HEK293 (cell line): ENCODE measurements around the gene SPINT2.
A peak's percentile ranks its signal among the peaks of the same experiment; 100 is the strongest.

Source experiments
- KLF1 ChIP-seq: fragments of 450-650 bp; formaldehyde crosslinking; IDR thresholded peaks from 2 replicates; pipeline ENCODE4 v1.5.1; 2016; ENCODE audit warnings: missing biosample characterization, missing genetic modification characterization
- PRDM1 ChIP-seq: fragments of 450-650 bp; formaldehyde crosslinking; IDR thresholded peaks from 2 replicates; pipeline ENCODE4; 2016; ENCODE audit warnings: missing biosample characterization, missing genetic modification characterization
- SALL2 ChIP-seq: fragments of 450-650 bp; formaldehyde crosslinking; IDR thresholded peaks from 2 replicates; pipeline ENCODE4 v1.5.0; 2017; ENCODE audit warnings: missing biosample characterization, mild to moderate bottlenecking, missing genetic modification characterization, borderline replicate concordance
- WT1 ChIP-seq: fragments of 450-650 bp; formaldehyde crosslinking; IDR thresholded peaks from 2 replicates; pipeline ENCODE4 v1.5.1; 2016; ENCODE audit warnings: missing biosample characterization, missing genetic modification characterization
- ZBTB1 ChIP-seq: fragments of 450-650 bp; formaldehyde crosslinking; IDR thresholded peaks from 2 replicates; pipeline ENCODE4 v1.5.1; 2016; ENCODE audit warnings: missing biosample characterization, missing genetic modification characterization
- ZBTB48 ChIP-seq: fragments of 450-650 bp; formaldehyde crosslinking; IDR thresholded peaks from 2 replicates; pipeline ENCODE4 v1.5.1; 2016; ENCODE audit warnings: missing biosample characterization, missing genetic modification characterization
- ZBTB8A ChIP-seq: fragments of 450-650 bp; formaldehyde crosslinking; IDR thresholded peaks from 2 replicates; pipeline ENCODE4 v1.5.1; 2016; ENCODE audit warnings: missing biosample characterization, missing genetic modification characterization
- ZFP69B ChIP-seq: fragments of 450-650 bp; formaldehyde crosslinking; IDR thresholded peaks from 2 replicates; pipeline ENCODE4 v1.5.1; 2016; ENCODE audit warnings: missing biosample characterization, missing genetic modification characterization
- ZNF114 ChIP-seq: fragments of 450-650 bp; formaldehyde crosslinking; IDR thresholded peaks from 2 replicates; pipeline ENCODE4 v1.5.0; 2017; ENCODE audit warnings: missing biosample characterization, missing genetic modification characterization
- ZNF121 ChIP-seq: fragments of 450-650 bp; formaldehyde crosslinking; IDR thresholded peaks from 2 replicates; pipeline ENCODE4 v1.5.1; 2016; ENCODE audit warnings: missing biosample characterization, missing genetic modification characterization
- ZNF133 ChIP-seq: fragments of 450-650 bp; formaldehyde crosslinking; IDR thresholded peaks from 2 replicates; pipeline ENCODE4 v1.5.1; 2016; ENCODE audit warnings: missing biosample characterization, missing genetic modification characterization
- ZNF157 ChIP-seq: fragments of 450-650 bp; formaldehyde crosslinking; IDR thresholded peaks from 2 replicates; pipeline ENCODE4 v1.5.1; 2016; ENCODE audit warnings: missing biosample characterization, missing genetic modification characterization
- ZNF24 ChIP-seq: fragments of 450-650 bp; formaldehyde crosslinking; IDR thresholded peaks from 2 replicates; pipeline ENCODE4 v1.5.1; 2016; ENCODE audit warnings: missing biosample characterization, missing genetic modification characterization
- ZNF501 ChIP-seq: fragments of 450-650 bp; formaldehyde crosslinking; IDR thresholded peaks from 2 replicates; pipeline ENCODE4 v1.5.1; 2016; ENCODE audit warnings: missing biosample characterization, missing genetic modification characterization
- ZNF514 ChIP-seq: fragments of 450-650 bp; formaldehyde crosslinking; IDR thresholded peaks from 2 replicates; pipeline ENCODE4 v1.5.1; 2016; ENCODE audit warnings: missing biosample characterization, missing genetic modification characterization
- ZNF558 ChIP-seq: fragments of 450-650 bp; formaldehyde crosslinking; IDR thresholded peaks from 2 replicates; pipeline ENCODE4 v1.5.1; 2016; ENCODE audit warnings: missing biosample characterization, missing genetic modification characterization
- ZNF660 ChIP-seq: fragments of 450-650 bp; IDR thresholded peaks from 2 replicates; pipeline ENCODE4 v1.5.1; 2018; ENCODE audit warnings: missing biosample characterization, mild to moderate bottlenecking, missing genetic modification characterization
- ZNF670 ChIP-seq: fragments of 450-650 bp; formaldehyde crosslinking; IDR thresholded peaks from 2 replicates; pipeline ENCODE4 v1.5.1; 2016; ENCODE audit warnings: missing biosample characterization, missing genetic modification characterization, low read depth
- ZNF747 ChIP-seq: fragments of 450-650 bp; formaldehyde crosslinking; IDR thresholded peaks from 2 replicates; pipeline ENCODE4 v1.5.1; 2016; ENCODE audit warnings: missing biosample characterization, missing genetic modification characterization
- ZSCAN23 ChIP-seq: fragments of 450-650 bp; formaldehyde crosslinking; IDR thresholded peaks from 2 replicates; pipeline ENCODE4 v1.5.1; 2016; ENCODE audit warnings: missing biosample characterization, missing genetic modification characterization
- TF ChIP-seq, protein P1 (sequence below): fragments of 450-650 bp; formaldehyde crosslinking; IDR thresholded peaks from 2 replicates; pipeline ENCODE4 v1.5.1; 2016; ENCODE audit warnings: missing biosample characterization, missing genetic modification characterization
- TF ChIP-seq, protein P2 (sequence below): fragments of 450-650 bp; formaldehyde crosslinking; IDR thresholded peaks from 2 replicates; pipeline ENCODE4 v1.5.1; 2016; ENCODE audit warnings: missing biosample characterization, missing genetic modification characterization, borderline replicate concordance
- TF ChIP-seq, protein P3 (sequence below): fragments of 450-650 bp; formaldehyde crosslinking; conservative IDR thresholded peaks from 2 replicates; pipeline ENCODE4 v1.5.1; 2016; ENCODE audit warnings: low read depth, missing biosample characterization, missing genetic modification characterization
- TF ChIP-seq, protein P4 (sequence below): fragments of 450-650 bp; formaldehyde crosslinking; IDR thresholded peaks from 2 replicates; pipeline ENCODE4; 2016; ENCODE audit warnings: missing biosample characterization, missing genetic modification characterization
- TF ChIP-seq, protein P5 (sequence below): fragments of 450-650 bp; formaldehyde crosslinking; IDR thresholded peaks from 2 replicates; pipeline ENCODE4 v1.5.1; 2017; ENCODE audit warnings: missing biosample characterization, missing genetic modification characterization

Gene SPINT2

DNA sequence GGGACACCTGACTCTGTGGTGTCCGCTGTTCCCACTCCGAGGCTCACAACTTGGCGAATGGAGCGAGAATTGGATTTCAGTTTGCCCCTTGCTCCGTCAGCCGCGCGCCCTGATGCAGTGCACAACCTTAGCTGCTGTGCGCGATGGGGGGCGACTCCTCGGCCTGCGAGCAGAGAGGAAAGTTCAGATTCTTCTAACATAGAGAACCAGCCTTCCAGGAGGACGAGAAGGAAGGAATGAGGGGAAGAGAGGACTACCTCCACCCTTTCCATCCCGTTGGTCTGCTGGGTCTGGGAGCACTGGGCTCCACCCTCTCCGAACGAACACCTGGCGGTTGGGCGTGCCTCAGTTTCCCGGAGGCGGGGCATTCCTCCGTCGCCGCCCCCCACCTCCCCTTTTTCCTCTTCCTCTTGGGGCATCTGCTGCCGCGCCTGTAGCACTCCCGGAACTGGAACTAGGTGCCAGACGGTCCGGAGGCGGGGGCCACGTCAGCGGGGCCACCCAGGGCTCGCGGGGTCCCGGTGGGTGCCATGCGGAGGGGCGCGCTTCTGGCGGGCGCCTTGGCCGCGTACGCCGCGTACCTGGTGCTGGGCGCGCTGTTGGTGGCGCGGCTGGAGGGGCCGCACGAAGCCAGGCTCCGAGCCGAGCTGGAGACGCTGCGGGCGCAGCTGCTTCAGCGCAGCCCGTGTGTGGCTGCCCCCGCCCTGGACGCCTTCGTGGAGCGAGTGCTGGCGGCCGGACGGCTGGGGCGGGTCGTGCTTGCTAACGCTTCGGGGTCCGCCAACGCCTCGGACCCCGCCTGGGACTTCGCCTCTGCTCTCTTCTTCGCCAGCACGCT lies 55.3 kb downstream of the SPINT2 start, which contains the start of gene KCNK6 (continued):
- TF ChIP-seq, protein P1, sequence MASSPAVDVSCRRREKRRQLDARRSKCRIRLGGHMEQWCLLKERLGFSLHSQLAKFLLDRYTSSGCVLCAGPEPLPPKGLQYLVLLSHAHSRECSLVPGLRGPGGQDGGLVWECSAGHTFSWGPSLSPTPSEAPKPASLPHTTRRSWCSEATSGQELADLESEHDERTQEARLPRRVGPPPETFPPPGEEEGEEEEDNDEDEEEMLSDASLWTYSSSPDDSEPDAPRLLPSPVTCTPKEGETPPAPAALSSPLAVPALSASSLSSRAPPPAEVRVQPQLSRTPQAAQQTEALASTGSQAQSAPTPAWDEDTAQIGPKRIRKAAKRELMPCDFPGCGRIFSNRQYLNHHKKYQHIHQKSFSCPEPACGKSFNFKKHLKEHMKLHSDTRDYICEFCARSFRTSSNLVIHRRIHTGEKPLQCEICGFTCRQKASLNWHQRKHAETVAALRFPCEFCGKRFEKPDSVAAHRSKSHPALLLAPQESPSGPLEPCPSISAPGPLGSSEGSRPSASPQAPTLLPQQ (tag by site-specific recombination) = peak; percentile 38; the same call in 1 of the 2 replicates
- no peak for TF ChIP-seq ZNF501 (tag by site-specific recombination)
- no peak for TF ChIP-seq ZBTB1 (tag by site-specific recombination)
- no peak for TF ChIP-seq ZNF558
- no peak for TF ChIP-seq ZNF670 (tag by site-specific recombination)
- TF ChIP-seq, protein P2, sequence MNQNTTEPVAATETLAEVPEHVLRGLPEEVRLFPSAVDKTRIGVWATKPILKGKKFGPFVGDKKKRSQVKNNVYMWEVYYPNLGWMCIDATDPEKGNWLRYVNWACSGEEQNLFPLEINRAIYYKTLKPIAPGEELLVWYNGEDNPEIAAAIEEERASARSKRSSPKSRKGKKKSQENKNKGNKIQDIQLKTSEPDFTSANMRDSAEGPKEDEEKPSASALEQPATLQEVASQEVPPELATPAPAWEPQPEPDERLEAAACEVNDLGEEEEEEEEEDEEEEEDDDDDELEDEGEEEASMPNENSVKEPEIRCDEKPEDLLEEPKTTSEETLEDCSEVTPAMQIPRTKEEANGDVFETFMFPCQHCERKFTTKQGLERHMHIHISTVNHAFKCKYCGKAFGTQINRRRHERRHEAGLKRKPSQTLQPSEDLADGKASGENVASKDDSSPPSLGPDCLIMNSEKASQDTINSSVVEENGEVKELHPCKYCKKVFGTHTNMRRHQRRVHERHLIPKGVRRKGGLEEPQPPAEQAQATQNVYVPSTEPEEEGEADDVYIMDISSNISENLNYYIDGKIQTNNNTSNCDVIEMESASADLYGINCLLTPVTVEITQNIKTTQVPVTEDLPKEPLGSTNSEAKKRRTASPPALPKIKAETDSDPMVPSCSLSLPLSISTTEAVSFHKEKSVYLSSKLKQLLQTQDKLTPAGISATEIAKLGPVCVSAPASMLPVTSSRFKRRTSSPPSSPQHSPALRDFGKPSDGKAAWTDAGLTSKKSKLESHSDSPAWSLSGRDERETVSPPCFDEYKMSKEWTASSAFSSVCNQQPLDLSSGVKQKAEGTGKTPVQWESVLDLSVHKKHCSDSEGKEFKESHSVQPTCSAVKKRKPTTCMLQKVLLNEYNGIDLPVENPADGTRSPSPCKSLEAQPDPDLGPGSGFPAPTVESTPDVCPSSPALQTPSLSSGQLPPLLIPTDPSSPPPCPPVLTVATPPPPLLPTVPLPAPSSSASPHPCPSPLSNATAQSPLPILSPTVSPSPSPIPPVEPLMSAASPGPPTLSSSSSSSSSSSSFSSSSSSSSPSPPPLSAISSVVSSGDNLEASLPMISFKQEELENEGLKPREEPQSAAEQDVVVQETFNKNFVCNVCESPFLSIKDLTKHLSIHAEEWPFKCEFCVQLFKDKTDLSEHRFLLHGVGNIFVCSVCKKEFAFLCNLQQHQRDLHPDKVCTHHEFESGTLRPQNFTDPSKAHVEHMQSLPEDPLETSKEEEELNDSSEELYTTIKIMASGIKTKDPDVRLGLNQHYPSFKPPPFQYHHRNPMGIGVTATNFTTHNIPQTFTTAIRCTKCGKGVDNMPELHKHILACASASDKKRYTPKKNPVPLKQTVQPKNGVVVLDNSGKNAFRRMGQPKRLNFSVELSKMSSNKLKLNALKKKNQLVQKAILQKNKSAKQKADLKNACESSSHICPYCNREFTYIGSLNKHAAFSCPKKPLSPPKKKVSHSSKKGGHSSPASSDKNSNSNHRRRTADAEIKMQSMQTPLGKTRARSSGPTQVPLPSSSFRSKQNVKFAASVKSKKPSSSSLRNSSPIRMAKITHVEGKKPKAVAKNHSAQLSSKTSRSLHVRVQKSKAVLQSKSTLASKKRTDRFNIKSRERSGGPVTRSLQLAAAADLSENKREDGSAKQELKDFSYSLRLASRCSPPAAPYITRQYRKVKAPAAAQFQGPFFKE = no peak
- TF ChIP-seq ZNF121 = no peak
- TF ChIP-seq ZNF660 (tag by site-specific recombination) = no peak
- no peak for TF ChIP-seq ZNF157 (tag by site-specific recombination)
- TF ChIP-seq, protein P3, sequence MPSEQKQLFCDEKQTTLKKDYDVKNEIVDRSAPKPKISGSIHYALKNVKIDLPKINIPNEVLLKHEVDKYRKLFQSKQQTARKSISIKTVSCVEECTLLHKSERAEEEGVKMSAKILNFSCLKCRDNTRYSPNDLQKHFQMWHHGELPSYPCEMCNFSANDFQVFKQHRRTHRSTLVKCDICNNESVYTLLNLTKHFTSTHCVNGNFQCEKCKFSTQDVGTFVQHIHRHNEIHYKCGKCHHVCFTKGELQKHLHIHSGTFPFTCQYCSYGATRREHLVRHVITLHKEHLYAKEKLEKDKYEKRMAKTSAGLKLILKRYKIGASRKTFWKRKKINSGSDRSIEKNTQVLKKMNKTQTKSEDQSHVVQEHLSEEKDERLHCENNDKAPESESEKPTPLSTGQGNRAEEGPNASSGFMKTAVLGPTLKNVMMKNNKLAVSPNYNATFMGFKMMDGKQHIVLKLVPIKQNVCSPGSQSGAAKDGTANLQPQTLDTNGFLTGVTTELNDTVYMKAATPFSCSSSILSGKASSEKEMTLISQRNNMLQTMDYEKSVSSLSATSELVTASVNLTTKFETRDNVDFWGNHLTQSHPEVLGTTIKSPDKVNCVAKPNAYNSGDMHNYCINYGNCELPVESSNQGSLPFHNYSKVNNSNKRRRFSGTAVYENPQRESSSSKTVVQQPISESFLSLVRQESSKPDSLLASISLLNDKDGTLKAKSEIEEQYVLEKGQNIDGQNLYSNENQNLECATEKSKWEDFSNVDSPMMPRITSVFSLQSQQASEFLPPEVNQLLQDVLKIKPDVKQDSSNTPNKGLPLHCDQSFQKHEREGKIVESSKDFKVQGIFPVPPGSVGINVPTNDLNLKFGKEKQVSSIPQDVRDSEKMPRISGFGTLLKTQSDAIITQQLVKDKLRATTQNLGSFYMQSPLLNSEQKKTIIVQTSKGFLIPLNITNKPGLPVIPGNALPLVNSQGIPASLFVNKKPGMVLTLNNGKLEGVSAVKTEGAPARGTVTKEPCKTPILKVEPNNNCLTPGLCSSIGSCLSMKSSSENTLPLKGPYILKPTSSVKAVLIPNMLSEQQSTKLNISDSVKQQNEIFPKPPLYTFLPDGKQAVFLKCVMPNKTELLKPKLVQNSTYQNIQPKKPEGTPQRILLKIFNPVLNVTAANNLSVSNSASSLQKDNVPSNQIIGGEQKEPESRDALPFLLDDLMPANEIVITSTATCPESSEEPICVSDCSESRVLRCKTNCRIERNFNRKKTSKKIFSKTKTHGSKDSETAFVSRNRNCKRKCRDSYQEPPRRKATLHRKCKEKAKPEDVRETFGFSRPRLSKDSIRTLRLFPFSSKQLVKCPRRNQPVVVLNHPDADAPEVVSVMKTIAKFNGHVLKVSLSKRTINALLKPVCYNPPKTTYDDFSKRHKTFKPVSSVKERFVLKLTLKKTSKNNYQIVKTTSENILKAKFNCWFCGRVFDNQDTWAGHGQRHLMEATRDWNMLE (tag by site-specific recombination) = no peak
- no peak for TF ChIP-seq ZNF747 (tag by site-specific recombination)
- TF ChIP-seq KLF1 (tag by site-specific recombination) = peak; percentile 18; the same call in 1 of the 2 replicates
- TF ChIP-seq ZNF114 (tag by site-specific recombination) = no peak
- TF ChIP-seq ZNF24 (tag by site-specific recombination) = no peak
- no peak for TF ChIP-seq WT1 (tag by site-specific recombination)
- peak; percentile 87 for TF ChIP-seq ZBTB8A
- no peak for TF ChIP-seq SALL2 (tag by site-specific recombination)
- TF ChIP-seq ZNF133 (tag by site-specific recombination) = no peak
- TF ChIP-seq ZNF514 (tag by site-specific recombination) = no peak
- TF ChIP-seq, protein P4, sequence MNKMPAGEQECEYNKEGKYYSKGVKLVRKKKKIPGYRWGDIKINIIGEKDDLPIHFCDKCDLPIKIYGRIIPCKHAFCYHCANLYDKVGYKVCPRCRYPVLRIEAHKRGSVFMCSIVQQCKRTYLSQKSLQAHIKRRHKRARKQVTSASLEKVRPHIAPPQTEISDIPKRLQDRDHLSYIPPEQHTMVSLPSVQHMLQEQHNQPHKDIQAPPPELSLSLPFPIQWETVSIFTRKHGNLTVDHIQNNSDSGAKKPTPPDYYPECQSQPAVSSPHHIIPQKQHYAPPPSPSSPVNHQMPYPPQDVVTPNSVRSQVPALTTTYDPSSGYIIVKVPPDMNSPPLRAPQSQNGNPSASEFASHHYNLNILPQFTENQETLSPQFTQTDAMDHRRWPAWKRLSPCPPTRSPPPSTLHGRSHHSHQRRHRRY = no peak
- no peak for TF ChIP-seq ZBTB48
- no peak for TF ChIP-seq ZFP69B (tag by site-specific recombination)
- TF ChIP-seq ZSCAN23 = no peak
- TF ChIP-seq PRDM1 (tag by site-specific recombination) = no peak
- TF ChIP-seq, protein P5, sequence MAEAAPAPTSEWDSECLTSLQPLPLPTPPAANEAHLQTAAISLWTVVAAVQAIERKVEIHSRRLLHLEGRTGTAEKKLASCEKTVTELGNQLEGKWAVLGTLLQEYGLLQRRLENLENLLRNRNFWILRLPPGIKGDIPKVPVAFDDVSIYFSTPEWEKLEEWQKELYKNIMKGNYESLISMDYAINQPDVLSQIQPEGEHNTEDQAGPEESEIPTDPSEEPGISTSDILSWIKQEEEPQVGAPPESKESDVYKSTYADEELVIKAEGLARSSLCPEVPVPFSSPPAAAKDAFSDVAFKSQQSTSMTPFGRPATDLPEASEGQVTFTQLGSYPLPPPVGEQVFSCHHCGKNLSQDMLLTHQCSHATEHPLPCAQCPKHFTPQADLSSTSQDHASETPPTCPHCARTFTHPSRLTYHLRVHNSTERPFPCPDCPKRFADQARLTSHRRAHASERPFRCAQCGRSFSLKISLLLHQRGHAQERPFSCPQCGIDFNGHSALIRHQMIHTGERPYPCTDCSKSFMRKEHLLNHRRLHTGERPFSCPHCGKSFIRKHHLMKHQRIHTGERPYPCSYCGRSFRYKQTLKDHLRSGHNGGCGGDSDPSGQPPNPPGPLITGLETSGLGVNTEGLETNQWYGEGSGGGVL (tag by site-specific recombination) = no peak
